ENCODE measurements around the gene TCP11X1.
"Not testable (repeated sequence)": the region's sequence is repeated elsewhere in the genome, so short reads cannot be mapped to it uniquely, and the experiment has no call there.

The TCP11X1 gene

GRCh38 chrX:102214986-102215385 lies at the start of gene TCP11X1:
Gene TCP11X1, plus strand, starts transcription at chrX:102215301.
- DNase-seq, result not testable (repeated sequence)

GRCh38 chrX:102185967-102186720 lies 29.0 kb upstream of the TCP11X1 start:
- no peak for DNase-seq

- DNase-seq, result not testable (repeated sequence)
Measured at GRCh38 chrX:102207940-102208339, 7.2 kb upstream of the TCP11X1 start.

GRCh38 chrX:102216497-102216896 lies 1.4 kb downstream of the TCP11X1 start:
- DNase-seq, result not testable (repeated sequence)

- DNase-seq, result not testable (repeated sequence)
Measured at GRCh38 chrX:102235678-102236077, 20.6 kb downstream of the TCP11X1 start.

GRCh38 chrX:102240265-102240664 lies 25.2 kb downstream of the TCP11X1 start:
- not testable (repeated sequence) for DNase-seq

GRCh38 chrX:102246893-102247292 lies 31.8 kb downstream of the TCP11X1 start, which contains the start of gene NXF2:
Gene NXF2, plus strand, starts transcription at chrX:102247167. Its CDS starts 59,912 bp downstream, at chrX:102307079.
- DNase-seq, result not testable (repeated sequence)

GRCh38 chrX:102272231-102272630 lies 57.1 kb downstream of the TCP11X1 start:
- DNase-seq, result not testable (repeated sequence)

Measured in NCI-H774 (cell line).